HepG2 (cell line): ENCODE measurements around the gene SGPL1. TPM values are rescaled to one million over a fixed set of nuclear protein-coding genes. Genes with fewer than 3 reads are reported as not detected.

Experiments
- EEA1 ChIP-seq: sonication (generic); formaldehyde crosslinking; IDR thresholded peaks from 2 replicates; pipeline ENCODE4 v1.5.1; 2020; ENCODE audit warnings: mild to moderate bottlenecking, missing genetic modification reagents, borderline replicate concordance
- ELF3 ChIP-seq: IDR thresholded peaks from 2 replicates; pipeline ENCODE4 v1.6.1; 2016; ENCODE audit warnings: missing genetic modification reagents, missing compliant biosample characterization
- FOXC1 ChIP-seq: sonication (generic); formaldehyde crosslinking; IDR thresholded peaks from 2 replicates; pipeline ENCODE4 v1.8.0; 2022; ENCODE audit warnings: mild to moderate bottlenecking, missing genetic modification reagents, borderline replicate concordance
- FOXK1 ChIP-seq: sonication (generic); formaldehyde crosslinking; IDR thresholded peaks from 2 replicates; pipeline ENCODE4 v1.4.0; 2020; ENCODE audit warnings: low read depth, missing genetic modification reagents, borderline replicate concordance
- GPN1 ChIP-seq: sonication (generic); formaldehyde crosslinking; IDR thresholded peaks from 2 replicates; pipeline ENCODE4 v1.5.1; 2020; ENCODE audit warnings: missing genetic modification reagents, borderline replicate concordance
- HMGA1 ChIP-seq: sonication (generic); formaldehyde crosslinking; conservative IDR thresholded peaks from 2 replicates; pipeline ENCODE4 v1.4.0; 2020; ENCODE audit warnings: missing genetic modification reagents
- IKZF1 ChIP-seq: fragments of 450-650 bp; IDR thresholded peaks from 2 replicates; pipeline ENCODE4 v1.7.1; 2016
- KAT7 ChIP-seq: IDR thresholded peaks from 2 replicates; pipeline ENCODE4 v1.6.1; 2018; ENCODE audit warnings: borderline replicate concordance, missing compliant biosample characterization
- KLF6 ChIP-seq: IDR thresholded peaks from 2 replicates; pipeline ENCODE4 v1.8.0; 2016; ENCODE audit warnings: missing biosample characterization, missing genetic modification reagents
- NR1H2 ChIP-seq: sonication (generic); formaldehyde crosslinking; IDR thresholded peaks from 2 replicates; pipeline ENCODE4 v1.8.1; 2022; ENCODE audit warnings: low read depth, missing genetic modification reagents, borderline replicate concordance
- RXRA ChIP-seq: sonication (generic); formaldehyde crosslinking; IDR thresholded peaks from 2 replicates; pipeline ENCODE4 v1.5.1; 2020; ENCODE audit warnings: missing genetic modification reagents
- SIX1 ChIP-seq: sonication (generic); formaldehyde crosslinking; IDR thresholded peaks from 2 replicates; pipeline ENCODE4 v1.4.0; 2020; ENCODE audit warnings: missing genetic modification reagents, borderline replicate concordance
- SMARCE1 ChIP-seq: fragments of 450-650 bp; IDR thresholded peaks from 2 replicates; pipeline ENCODE4 v1.6.1; 2017; ENCODE audit warnings: borderline replicate concordance
- TCF12 ChIP-seq, 2 experiments: fragments of 450-650 bp in 1 of 2; sonication (generic) in 1 of 2; formaldehyde crosslinking in 1 of 2; IDR thresholded peaks; 2 replicates each; pipeline versions ENCODE4 v1.6.1 to v1.8.0; 2017 to 2022; ENCODE audit warnings: antibody characterized with exemption in 1 of 2, mild to moderate bottlenecking in 1 of 2, missing genetic modification reagents in 1 of 2, moderate library complexity in 1 of 2
- TEAD2 ChIP-seq: sonication (generic); formaldehyde crosslinking; IDR thresholded peaks from 2 replicates; pipeline ENCODE4 v1.9.0; 2021; ENCODE audit warnings: missing genetic modification reagents
- ZBTB7A ChIP-seq: sonication (generic); formaldehyde crosslinking; IDR thresholded peaks from 2 replicates; pipeline ENCODE4 v1.8.0; 2022; ENCODE audit warnings: mild to moderate bottlenecking, missing genetic modification reagents
- ZFP37 ChIP-seq: sonication (generic); formaldehyde crosslinking; IDR thresholded peaks from 2 replicates; pipeline ENCODE4 v1.4.0; 2020; ENCODE audit warnings: missing genetic modification reagents, borderline replicate concordance
- ZNF160 ChIP-seq: sonication (generic); formaldehyde crosslinking; IDR thresholded peaks from 2 replicates; pipeline ENCODE4 v1.8.0; 2022; ENCODE audit warnings: mild to moderate bottlenecking, inconsistent platforms, missing genetic modification reagents
- ZNF274 ChIP-seq: sonication (generic); formaldehyde crosslinking; IDR thresholded peaks from 2 replicates; pipeline ENCODE4 v1.5.1; 2020; ENCODE audit warnings: mild to moderate bottlenecking, missing genetic modification reagents
- ZNF350 ChIP-seq: sonication (generic); formaldehyde crosslinking; IDR thresholded peaks from 2 replicates; pipeline ENCODE4 v1.4.0; 2020; ENCODE audit warnings: mild to moderate bottlenecking, low read depth, missing genetic modification reagents, borderline replicate concordance
- ZNF441 ChIP-seq: sonication (generic); formaldehyde crosslinking; IDR thresholded peaks from 2 replicates; pipeline ENCODE4 v1.7.0; 2021; ENCODE audit warnings: missing genetic modification reagents, borderline replicate concordance
- ZNF547 ChIP-seq: sonication (generic); formaldehyde crosslinking; IDR thresholded peaks from 2 replicates; pipeline ENCODE4 v1.5.1; 2020; ENCODE audit warnings: mild to moderate bottlenecking, missing genetic modification reagents
- ZNF598 ChIP-seq: sonication (generic); formaldehyde crosslinking; IDR thresholded peaks from 2 replicates; pipeline ENCODE4 v1.5.1; 2020; ENCODE audit warnings: mild to moderate bottlenecking, missing genetic modification reagents, borderline replicate concordance
- ZSCAN22 ChIP-seq: sonication (generic); formaldehyde crosslinking; IDR thresholded peaks from 2 replicates; pipeline ENCODE4 v1.4.0; 2020; ENCODE audit warnings: mild to moderate bottlenecking, missing genetic modification reagents
- polyA plus RNA-seq, 8 experiments: library from polyadenylated mRNA; depleted of rRNA in 3 of 8; stranded (reverse) in 7 of 8; unstranded in 1 of 8; fragments of >200 nt; fragmentation: Illumina TruSeq in 4 of 8; extraction: Trizol in 4 of 8; gene quantifications; 2 replicates each; pipeline versions ENCODE4 v1.2.1 to v1.2.3, GENCODE V29; 2011 to 2016; ENCODE audit warnings: low read depth in 4 of 8, missing spikeins in 1 of 8, mixed read lengths in 1 of 8; ENCODE audit not compliant: insufficient read depth in 1 of 8
- total RNA-seq, 5 experiments: library from RNA; depleted of rRNA; stranded (reverse); fragments of >200 nt; fragmentation: Illumina TruSeq; extraction: Trizol; gene quantifications; 2 replicates each; pipeline ENCODE4 v1.2.3, GENCODE V29; 2016; ENCODE audit warnings: low read depth in 1 of 5
- TF ChIP-seq, protein P1 (sequence below): sonication (generic); formaldehyde crosslinking; IDR thresholded peaks from 2 replicates; pipeline ENCODE4 v1.5.0; 2020; ENCODE audit warnings: mild to moderate bottlenecking, low read depth, missing genetic modification reagents, borderline replicate concordance
- TF ChIP-seq, protein P2 (sequence below): sonication (generic); formaldehyde crosslinking; IDR thresholded peaks from 2 replicates; pipeline ENCODE4 v1.8.1; 2023; ENCODE audit warnings: mild to moderate bottlenecking, inconsistent platforms, moderate library complexity, missing genetic modification reagents, borderline replicate concordance
- TF ChIP-seq, protein P3 (sequence below): sonication (generic); formaldehyde crosslinking; IDR thresholded peaks from 2 replicates; pipeline ENCODE4 v1.5.0; 2020; ENCODE audit warnings: missing genetic modification reagents, mild to moderate bottlenecking, borderline replicate concordance
- TF ChIP-seq, protein P4 (sequence below): sonication (generic); formaldehyde crosslinking; IDR thresholded peaks from 2 replicates; pipeline ENCODE4 v1.5.1; 2020; ENCODE audit warnings: missing genetic modification reagents, mild to moderate bottlenecking, borderline replicate concordance

The SGPL1 gene
- total and polyA plus RNA-seq, 2 of the 13 experiments (the other 11 are each of a cell fraction or from before 2014, with no cell fraction given) = 17.6 to 25.0 TPM

DNA sequence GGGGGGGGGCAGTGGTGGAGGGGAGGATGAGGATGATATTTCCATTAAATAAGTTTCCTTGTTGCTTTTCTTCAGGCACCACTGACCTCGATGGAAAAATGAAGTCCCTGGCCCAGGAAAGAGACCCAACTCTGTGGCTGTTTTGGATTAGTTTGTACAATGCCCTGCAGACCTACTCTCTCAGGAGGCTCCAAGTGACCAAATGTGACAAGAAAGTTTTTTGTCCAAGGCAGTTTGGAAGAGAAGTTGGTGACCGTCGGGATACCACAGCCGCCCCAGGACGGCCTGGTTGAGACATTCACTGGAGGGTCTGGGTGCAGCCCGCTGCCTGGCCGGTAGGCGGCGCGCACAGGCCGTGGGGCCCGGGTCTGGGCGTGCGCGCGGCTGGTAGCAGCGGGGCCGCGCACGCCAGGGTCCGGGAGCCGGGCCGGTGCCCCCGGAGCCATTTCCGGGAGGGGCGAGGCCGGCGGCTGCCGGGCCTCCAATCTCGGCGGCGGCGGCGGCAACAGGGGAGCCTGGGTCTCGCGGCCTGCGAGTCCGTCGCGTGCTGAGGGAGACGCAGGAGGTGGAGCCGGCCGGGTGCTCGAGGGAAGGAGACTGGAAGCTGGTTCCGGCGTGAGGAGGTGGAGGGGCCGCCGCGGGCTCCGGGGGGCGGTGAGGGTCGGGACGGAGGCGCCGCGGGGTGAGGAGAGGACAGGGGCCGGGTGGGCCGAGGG lies at the start of gene SGPL1 (continued):
- no peak for TF ChIP-seq TCF12 (IDR thresholded peaks at IDR 0.05)
- TF ChIP-seq TCF12 (CRISPR knock-in tag; IDR thresholded peaks at IDR 0.05) = no peak
- TF ChIP-seq, protein P1, sequence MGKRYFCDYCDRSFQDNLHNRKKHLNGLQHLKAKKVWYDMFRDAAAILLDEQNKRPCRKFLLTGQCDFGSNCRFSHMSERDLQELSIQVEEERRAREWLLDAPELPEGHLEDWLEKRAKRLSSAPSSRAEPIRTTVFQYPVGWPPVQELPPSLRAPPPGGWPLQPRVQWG (CRISPR knock-in tag) = no peak
- no peak for TF ChIP-seq FOXK1 (CRISPR knock-in tag)
- no peak for TF ChIP-seq SMARCE1
- TF ChIP-seq ELF3 (CRISPR knock-in tag) = peak; percentile 77
- no peak for TF ChIP-seq NR1H2 (CRISPR knock-in tag)
- no peak for TF ChIP-seq SIX1
- no peak for TF ChIP-seq TEAD2 (CRISPR knock-in tag)
- TF ChIP-seq GPN1 (CRISPR knock-in tag) = no peak
- TF ChIP-seq, protein P2, sequence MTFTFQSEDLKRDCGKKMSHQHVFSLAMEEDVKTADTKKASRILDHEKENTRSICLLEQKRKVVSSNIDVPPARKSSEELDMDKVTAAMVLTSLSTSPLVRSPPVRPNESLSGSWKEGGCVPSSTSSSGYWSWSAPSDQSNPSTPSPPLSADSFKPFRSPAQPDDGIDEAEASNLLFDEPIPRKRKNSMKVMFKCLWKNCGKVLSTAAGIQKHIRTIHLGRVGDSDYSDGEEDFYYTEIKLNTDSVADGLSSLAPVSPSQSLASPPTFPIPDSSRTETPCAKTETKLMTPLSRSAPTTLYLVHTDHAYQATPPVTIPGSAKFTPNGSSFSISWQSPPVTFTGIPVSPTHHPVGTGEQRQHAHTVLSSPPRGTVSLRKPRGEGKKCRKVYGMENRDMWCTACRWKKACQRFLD (CRISPR knock-in tag) = no peak
- no peak for TF ChIP-seq KAT7 (CRISPR knock-in tag)
- TF ChIP-seq ZNF598 (CRISPR knock-in tag) = no peak
- TF ChIP-seq EEA1 (CRISPR knock-in tag) = no peak
- 0 out of 2 replicates have a peak, but pooled peaks have one; percentile 11 for TF ChIP-seq ZNF547
- no peak for TF ChIP-seq ZFP37 (CRISPR knock-in tag)
- TF ChIP-seq RXRA (CRISPR knock-in tag) = no peak
- TF ChIP-seq FOXC1 (CRISPR knock-in tag) = no peak
- TF ChIP-seq ZNF350 (CRISPR knock-in tag) = no peak
- peak; percentile 76; the same call in 1 of the 2 replicates for TF ChIP-seq ZBTB7A (CRISPR knock-in tag)
- no peak for TF ChIP-seq ZSCAN22 (CRISPR knock-in tag)
- TF ChIP-seq, protein P3, sequence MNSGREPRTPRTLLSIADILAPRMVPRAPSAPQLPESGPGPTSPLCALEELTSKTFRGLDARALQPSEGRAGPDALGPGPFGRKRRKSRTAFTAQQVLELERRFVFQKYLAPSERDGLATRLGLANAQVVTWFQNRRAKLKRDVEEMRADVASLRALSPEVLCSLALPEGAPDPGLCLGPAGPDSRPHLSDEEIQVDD (CRISPR knock-in tag) = no peak
- 0 out of 2 replicates have a peak, but pooled peaks have one; percentile 39 for TF ChIP-seq ZNF274 (CRISPR knock-in tag)
- peak; percentile 27; the same call in 1 of the 2 replicates for TF ChIP-seq KLF6 (CRISPR knock-in tag)
- TF ChIP-seq ZNF160 = no peak
- no peak for TF ChIP-seq IKZF1
- TF ChIP-seq HMGA1 (CRISPR knock-in tag) = no peak
- no peak; the same call in 1 of the 2 replicates for TF ChIP-seq ZNF441 (CRISPR knock-in tag)
- TF ChIP-seq, protein P4, sequence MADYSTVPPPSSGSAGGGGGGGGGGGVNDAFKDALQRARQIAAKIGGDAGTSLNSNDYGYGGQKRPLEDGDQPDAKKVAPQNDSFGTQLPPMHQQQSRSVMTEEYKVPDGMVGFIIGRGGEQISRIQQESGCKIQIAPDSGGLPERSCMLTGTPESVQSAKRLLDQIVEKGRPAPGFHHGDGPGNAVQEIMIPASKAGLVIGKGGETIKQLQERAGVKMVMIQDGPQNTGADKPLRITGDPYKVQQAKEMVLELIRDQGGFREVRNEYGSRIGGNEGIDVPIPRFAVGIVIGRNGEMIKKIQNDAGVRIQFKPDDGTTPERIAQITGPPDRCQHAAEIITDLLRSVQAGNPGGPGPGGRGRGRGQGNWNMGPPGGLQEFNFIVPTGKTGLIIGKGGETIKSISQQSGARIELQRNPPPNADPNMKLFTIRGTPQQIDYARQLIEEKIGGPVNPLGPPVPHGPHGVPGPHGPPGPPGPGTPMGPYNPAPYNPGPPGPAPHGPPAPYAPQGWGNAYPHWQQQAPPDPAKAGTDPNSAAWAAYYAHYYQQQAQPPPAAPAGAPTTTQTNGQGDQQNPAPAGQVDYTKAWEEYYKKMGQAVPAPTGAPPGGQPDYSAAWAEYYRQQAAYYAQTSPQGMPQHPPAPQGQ = no peak
